HG03045 (cell line): Measurements from ENCODE around the gene CES4A.

Experiments used
- ATAC-seq: cut with Tn5 transposase; IDR thresholded peaks from one replicate; pipeline ENCODE4 v1.9.1; 2021; ENCODE audit warnings: mild to moderate bottlenecking, moderate library complexity; ENCODE audit not compliant: unreplicated experiment

Gene CES4A

DNA sequence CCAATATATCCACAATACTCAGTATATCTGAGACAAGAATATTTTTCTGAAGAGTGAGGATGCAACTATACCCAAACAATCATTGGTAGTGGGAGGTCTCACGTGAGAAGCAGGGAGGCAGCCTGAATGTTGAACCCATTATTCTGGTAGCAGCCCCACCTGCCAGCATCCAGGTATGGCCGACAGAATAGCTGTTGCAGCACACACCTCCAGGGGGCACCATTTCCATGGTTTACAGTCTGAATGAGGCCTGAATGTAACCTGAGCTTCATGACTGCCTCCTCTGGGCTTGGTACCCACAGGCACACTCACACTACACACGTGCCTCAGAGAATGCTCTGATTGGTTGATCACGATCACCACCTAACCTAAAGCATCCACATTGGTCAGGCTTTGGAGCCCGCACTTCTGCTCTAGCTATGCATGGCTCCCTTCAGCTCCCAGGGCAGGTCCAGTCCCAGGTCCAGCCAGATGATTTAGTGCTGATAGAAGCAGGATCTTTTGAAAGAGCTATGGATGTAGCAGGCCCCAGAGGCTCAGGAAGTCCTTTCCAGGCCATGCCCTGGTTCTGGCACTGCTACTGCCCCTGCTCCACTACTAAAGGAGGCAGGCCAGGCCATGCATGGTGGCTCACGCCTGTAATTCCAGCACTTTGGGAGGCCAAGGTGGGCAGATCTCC lies 29.6 kb downstream of the CES4A start:
- peak; percentile 79 for ATAC-seq

DNA sequence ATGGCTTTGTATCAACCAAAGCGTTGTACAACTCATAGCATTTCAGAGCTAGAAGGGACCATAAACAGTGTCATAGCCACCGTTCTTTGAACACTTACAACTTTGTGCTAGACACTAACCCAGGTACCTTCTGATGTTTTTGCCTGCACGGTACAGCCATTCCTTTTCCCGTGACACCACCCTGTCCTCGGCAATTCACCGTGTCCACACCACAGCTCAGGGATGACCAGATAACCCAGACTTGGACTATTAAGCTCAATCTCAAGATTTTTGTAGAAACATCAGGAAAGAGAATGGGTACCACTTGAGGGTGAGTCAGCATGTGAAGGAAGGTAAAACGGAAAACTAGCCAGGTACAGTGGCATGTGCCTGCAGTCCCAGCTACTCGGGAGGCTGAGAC lies 30.8 kb downstream of the CES4A start:
- no peak for ATAC-seq

DNA sequence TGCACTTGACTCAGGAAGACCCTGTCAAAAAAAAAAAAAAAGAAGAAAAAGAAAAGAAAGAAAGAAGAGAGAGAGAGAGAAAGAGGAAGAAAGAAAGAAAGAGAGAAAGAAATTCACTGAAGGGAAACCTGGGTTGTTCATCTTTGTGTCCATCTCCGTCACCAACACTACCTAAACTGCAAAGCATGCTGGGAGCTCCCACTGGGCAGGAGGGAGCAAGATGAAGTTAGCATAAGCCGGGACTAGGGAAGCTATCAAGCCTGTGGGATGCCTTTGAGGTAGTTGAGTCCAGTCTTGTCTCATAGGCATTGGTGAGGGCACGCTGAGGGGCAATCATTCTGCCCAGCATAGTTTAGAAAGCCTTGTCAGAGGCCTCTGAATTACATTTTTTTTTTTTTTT lies 32.9 kb downstream of the CES4A start:
- ATAC-seq: no peak

DNA sequence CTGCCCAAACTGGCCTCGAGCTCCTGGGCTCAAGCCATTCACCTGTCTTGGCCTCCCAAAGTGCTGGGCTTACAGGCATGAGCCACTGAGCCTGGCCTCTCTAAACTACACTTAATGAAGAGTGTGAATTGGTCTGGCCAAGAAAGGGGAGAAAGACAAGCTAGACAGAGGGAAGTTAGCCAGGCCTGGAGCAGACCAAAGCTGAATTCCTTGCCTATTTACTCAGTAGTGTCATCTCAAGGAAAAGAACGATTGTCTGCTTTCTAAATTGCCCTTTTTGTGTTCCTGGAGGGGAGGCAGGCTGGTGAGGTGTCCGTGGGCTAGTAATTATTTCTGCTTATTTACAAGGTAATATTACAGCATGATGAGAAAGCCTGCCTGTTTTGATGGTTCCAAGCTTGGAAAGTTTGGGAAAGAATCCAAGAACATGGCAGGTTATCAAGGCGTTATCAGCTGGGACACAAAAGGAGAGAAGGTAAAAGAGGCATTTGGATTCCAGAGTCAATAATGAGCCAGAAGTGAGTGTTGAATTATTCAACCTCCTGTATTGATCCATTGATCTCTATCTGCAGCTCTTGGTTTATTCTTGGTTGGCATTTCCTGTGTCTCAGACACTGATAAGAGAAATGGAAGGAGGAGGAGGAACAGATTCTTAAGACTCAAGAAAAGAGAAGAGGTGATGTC lies 34.3 kb downstream of the CES4A start:
- no peak for ATAC-seq

DNA sequence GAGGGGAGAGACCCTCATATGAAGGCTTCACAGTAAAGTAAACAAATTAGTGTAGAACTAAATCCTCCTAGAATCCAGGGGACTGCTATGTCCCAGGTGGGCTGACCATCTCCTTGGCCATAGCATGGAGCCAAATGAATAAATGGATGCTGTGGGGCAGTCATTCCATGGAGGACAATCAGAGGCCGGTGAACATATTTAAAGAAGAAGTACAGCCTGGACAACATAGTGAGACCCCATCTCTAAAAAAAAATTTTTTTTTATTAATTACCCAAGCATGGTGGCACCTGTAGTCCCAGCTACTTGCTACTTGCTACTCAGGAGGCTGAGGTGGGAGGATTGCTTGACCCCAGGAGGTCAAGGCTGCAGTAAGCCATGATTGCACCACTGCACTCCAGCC lies 35.3 kb downstream of the CES4A start:
- ATAC-seq: no peak

DNA sequence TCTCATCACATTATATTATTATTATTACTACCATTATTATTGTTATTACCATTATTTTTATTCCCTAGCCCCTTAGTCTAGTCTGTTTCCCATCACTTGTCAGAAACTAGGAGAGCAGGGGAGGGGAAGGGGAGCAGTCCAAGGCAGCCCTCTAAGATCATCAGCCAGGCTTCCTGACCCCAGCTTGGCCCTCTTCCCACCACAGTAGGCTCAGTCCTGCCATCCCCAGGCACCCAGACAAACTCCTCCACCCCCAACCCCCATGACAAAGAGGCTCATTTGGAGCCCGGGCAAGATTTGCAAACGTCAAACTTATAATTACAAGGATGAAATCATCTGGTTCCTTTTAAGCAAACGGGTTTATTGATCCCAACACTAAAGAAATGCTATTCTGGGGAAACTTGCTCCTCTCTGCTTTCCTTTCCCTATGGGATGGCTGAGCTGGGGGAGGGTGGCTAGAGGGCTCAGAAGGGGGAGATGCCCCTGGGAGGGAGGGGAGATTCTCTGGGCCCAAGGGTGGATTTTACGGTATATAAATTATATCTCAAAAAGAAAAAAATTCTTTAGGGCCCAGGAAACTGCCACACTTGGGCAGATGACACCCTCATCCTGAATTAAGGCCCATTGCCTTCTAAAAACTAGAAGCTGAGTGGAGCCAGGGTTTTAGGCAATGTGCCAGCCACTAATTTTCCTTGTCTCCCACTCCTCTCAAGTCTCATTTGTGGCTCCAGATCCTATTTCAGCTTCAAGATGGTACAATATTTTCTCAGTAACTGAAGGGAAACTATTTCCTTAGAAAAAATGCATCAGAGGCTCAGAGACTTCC lies 36.2 kb downstream of the CES4A start:
- ATAC-seq: no peak

DNA sequence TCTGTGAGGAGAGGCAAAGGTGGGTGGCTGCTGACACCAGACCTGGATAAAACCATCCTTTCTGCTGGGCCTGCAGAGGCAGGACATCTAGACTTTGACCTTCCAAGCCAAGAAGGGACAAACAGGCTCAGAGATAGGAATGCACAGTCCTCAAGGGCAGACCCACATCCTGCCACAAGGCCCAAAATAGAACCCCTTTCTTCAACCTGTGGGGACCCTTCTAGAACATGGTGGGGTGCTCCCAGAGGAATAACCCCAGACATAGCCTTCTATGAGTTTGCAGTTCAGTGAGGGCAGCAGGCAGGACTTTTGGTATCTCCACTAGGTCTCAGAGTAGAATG lies 36.8 kb downstream of the CES4A start:
- ATAC-seq: no peak

DNA sequence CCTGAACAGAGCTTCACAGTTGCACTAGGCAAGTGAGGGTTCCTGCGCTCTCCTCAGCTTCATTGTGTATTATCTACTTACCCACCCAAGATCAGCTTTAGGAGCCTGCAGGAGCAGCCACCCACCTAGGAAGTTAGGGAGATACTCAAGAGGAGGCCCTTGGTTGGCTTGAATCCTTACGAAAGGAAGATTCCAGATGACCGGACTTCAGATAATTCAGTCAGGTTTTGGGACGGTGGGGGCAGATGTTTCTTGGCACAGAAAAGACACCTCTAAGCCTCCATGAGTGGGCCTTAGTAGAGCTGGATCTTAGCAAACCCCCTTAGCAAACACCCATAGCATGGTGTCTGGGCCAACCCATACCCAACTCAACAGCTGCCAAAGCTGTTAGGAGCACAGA lies 38.2 kb downstream of the CES4A start:
- no peak for ATAC-seq

DNA sequence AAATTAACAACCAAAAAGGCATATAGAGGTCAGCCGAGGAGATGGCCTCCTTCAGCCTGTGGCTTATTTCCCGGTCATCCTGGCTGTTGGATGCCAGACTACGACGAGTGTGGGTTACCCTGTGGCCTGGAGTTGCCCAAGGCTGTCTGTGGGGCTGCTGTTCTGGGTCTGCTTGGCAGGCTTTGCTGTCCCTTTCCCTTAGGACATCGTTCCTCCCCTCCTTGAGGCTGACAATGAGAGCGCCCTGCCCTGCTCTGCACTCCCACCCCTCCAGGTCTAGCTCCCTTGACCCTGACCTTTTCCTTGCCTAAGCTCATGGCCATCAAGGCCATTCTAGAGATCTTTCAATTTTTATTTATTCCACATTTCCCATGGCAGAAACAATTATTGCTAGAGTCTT lies 38.7 kb downstream of the CES4A start:
- ATAC-seq: no peak

DNA sequence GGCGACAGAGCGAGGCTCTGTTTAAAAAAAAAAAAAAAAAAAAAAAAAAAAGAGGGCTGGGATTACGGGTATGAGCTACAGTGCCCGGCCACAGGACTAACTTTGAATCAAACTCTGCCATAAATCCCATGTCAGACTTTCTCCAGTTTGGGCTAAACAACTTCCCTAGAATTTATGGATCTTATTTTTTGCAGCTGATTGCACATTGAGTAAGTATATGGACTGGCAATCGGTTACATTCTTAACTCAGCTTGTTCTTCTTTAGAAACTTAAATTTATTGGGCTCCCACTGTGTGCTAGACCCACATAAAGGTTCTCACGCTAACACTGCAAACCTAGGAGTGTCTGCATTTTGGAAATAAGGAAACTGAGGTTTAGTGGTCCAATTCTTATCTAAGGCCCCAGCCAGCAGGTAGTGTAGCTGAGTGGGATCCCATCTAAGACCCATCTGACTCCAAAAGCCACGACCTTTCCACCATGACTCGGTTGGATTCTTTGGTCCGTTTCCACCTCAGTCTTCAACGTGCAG lies 39.8 kb downstream of the CES4A start:
- no peak for ATAC-seq

DNA sequence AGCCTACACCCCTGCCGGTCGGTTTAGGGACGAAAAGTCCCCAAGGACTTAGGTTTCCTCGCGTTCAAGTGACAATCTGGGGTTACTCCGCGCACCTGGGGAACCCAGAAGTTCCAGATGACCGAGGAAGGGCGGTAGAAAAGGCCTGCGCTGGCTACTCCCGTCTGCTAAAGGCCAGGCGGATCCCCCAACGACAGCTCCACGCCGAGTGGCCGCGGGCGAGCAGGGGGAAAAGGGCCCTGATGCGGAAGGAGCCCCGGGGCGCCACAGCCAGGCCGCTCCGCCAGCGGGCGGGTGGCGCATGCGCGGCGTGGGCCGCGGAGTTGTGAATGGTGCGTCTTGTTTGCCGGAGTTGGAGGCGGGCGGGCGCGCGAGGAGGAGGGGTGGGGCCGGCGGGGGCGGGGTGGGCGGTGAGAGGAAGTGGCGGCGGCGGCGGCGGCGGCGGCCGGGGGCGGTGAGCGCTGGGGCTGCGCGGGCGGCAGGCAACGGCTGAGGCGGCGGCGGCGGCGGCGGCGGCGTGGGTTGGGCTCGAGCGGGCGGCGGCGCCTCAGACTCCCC lies 40.4 kb downstream of the CES4A start, which contains the start of gene CBFB:
TSS of gene CBFB (plus strand) at position 454 of the 558 bp plus-strand sequence. CDS start 259 bp downstream, outside the sequence.
- peak; percentile 71 for ATAC-seq

DNA sequence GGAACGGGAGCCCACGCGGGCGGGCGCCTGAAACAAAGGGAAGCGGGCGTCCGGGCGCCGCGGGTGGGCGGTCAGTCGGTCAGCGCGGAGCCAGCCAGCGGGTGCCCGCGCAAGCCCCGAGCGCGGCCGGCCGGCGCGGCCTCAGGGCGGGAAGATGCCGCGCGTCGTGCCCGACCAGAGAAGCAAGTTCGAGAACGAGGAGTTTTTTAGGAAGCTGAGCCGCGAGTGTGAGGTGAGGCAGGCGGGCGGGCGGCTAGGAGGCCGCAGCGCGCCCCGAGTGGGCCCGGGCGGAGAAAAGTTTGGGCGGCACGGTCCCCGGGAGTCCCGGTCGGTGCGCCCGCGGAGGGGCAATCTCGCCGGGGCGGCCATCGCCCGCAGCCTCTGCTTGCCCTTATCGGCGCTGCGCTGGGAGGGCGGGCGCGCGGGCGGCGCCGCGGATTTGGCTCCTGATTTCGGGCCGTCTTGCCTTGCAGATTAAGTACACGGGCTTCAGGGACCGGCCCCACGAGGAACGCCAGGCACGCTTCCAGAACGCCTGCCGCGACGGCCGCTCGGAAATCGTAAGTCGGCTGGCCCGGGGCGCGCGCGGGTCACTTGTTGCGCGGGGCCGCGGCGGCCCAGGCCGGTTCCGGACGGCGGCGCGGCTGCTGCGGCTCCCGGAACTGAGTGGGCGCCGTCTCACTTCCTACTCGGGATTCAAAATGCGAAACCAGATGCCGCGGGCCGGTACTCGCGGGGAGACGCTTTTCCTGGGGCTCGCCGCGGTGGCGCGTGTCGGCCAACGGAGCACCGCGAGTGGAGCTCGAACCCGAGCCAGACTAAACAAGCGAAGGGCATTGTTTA lies 41.1 kb downstream of the CES4A start:
- ATAC-seq: peak; percentile 44

DNA sequence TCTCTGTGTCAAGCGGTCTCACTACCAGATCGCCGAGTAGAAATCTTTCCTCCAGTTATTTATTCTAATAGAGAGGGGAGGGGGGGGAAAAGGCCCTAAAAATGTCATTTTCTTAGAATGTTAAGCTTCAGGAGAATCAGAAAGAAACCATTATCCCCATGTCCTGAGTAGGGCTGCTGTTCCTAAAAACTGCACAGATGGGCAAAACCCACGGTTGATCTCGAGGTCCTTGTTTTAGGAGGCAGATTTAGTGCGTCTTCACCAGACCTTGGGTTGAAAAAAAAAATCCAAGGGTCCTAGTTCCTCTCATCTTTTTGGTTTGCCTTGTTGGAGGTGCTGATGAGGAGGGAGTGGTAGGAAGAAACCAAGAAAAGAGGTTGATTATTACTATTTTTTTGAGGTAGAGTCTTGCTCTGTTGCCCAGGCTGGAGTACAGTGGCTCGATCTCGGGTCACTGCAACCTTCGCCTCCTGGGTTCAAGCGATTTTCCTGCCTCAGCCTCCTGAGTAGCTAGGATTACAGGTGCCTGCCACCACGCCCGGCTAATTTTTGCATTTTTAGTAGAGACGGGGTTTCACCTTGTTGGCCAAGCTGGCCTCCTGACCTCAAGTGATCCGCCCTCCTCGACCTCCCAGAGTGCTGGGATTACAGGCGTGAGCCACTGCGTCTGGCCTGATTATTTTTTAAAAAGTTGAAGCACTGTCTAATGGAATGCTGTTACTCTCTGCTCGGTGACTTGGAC lies 42.0 kb downstream of the CES4A start:
- no peak for ATAC-seq

DNA sequence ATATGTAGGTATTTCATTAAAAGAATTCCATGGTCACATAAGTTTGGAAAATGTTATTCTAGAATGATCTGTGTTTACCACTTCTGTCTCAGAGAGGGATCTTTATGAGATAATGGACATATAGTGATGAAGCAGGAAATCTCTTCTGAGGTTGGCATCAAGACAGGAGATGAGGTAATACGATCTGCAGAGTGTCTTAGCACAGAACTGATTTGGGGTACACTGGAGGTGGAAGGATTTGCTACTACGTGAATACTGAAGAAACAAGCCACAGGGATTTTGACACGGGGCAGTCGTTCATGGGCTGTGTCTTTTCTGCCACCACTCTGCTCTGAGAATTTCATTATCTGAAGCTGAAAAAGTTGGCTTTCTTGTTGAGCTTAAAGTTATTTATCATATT lies 46.1 kb downstream of the CES4A start:
- ATAC-seq: no peak

DNA sequence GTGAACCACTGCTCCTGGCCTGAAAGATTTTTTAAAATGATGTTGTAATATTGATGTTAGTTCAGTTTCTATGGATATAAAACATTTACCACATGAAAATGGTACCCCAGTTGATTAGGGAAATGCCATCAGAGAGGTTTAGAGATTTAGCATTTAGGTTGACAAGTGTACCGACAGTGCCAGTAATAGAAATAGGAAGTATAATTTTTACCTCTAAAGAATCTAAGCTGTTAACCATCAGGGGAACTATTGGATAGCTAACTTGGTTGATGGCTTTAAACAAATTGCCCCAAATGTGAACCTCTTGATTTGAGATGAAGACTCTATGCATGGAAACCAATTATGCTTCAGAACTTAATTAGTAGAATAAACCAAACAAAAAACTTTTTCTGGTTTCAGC lies 47.0 kb downstream of the CES4A start:
- no peak for ATAC-seq

DNA sequence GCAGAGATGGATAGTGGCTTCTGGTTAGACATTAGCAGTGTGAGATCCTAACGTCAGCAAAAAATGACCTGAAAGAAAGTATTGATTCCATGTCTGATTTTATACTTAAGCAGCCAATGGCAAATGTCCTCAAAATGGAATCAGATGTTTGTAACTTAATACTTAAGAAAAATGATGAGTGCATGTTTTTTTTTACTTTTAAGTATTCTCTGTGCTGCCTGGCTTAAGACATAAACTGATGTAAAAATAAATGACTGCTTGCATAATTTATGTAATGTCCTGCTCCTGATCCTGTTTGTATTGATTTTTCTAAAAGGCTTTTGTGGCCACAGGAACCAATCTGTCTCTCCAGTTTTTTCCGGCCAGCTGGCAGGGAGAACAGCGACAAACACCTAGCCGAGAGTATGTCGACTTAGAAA lies 47.9 kb downstream of the CES4A start:
- ATAC-seq: no peak

DNA sequence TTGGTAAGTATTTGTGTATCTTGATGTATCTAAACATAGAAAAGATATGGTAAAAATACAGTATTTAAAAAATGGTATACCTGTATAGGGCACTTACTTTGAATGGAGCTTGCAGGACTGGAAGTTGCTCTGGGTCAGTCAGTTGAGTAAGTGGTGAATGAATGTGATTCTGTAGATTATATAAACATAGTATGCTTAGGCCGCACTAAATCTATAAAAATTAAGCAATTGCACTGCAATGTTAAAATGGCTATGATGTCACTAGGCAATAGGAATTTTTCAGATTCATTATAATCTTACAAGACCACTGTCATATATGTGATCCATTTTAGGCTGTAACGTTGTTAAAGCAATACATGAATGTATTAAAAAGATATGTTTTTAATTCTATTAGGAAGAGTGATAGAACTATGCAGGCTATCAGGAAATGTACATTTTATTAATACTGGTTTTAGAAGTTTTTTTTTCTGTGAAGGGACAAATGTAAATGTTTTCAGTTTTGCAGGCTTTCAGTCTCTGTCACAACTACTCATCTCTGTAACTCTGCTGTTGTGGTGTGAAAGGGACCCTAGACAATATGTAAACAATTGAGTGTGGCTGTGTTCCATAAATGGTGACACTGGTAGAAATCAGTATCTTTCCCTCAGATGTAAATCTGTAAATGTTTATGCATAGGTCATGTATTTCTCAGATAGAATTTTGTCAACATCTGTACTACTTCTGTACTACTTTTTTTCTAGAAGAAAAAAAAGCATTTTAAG lies 51.1 kb downstream of the CES4A start:
- no peak for ATAC-seq

DNA sequence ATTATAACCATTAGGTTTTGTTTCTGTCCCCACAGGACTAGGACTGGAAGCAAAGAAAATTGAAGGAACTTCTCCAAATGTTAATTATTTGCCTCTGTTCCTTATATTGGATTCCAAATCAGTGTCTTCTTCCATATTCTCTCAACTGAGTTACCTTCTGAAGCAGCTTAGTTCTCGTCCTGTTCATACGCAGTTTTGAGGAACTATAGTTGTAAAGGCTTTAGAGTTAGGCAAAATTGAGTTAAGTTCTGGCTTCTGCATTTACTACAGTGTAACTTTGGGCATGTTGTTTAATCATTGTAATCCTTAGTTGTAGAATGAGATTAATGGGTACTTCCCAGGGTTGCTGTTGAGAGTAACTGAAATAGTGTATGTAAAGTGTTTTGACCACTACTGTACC lies 51.8 kb downstream of the CES4A start:
- ATAC-seq: no peak

DNA sequence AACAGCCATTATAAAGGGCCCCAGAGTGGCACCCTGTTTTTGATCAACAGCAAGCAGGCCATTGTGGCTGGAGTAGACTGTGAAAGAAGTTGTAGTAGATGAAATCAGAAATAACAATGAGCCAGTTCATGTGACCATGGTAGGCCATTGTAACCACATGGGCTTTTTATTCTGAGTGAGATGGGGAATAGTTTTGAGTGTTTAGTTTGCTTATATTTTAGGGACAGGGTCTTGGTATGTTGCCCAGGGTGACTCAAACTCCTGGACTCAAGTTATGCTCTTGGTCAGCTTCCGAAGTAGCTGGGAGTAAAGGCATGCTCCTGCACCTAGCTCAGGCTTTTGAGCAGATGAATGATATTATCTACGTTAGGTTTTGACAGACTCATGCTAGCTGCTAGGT lies 52.5 kb downstream of the CES4A start:
- ATAC-seq: no peak
